ENCODE data around the gene PTPN6. TPM values are rescaled to one million over a fixed set of nuclear protein-coding genes. Genes with fewer than 3 reads are reported as not detected.

The PTPN6 gene
- total and polyA plus RNA-seq, 9 of the 15 experiments (the other 6 are each of a cell fraction or from before 2014, with no cell fraction given): 1.5 to 5.1 (median 3.9) TPM

DNA sequence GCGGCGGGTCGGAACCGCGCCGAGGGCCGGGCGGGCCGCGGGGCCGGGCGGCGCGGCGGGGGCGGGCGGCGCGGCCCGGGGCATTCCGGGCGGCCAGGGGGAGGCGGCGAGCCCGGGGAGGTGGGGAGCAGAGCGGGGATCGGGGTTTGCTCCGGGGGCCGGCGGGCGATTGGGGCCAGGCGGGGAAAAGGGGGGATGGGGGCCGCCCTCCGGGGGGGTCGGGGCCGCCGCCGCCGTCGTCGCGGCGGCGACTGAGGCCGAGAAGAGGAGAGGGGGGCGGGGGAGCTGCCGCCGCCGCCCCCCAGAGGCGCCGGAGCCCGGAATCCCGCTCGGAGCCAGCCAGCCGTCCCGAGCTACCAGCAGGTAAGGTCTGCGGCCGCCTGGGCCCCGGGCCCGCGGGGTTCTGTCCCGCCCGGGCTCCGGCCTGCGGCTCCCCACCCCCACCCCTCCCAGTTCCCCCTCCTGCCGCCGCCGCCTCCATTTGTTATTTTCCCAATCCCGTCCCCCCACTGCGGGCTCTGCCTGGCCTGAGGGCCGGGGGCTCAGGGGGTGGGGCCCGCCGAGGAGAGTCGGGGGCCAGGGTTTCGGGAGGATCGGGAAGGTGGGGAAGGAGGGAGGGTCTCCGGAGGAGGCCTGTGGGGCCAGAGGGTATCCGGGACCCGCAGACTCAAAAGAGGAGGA lies 23.0 kb upstream of the PTPN6 start (continued):
- TF ChIP-seq, protein P1, sequence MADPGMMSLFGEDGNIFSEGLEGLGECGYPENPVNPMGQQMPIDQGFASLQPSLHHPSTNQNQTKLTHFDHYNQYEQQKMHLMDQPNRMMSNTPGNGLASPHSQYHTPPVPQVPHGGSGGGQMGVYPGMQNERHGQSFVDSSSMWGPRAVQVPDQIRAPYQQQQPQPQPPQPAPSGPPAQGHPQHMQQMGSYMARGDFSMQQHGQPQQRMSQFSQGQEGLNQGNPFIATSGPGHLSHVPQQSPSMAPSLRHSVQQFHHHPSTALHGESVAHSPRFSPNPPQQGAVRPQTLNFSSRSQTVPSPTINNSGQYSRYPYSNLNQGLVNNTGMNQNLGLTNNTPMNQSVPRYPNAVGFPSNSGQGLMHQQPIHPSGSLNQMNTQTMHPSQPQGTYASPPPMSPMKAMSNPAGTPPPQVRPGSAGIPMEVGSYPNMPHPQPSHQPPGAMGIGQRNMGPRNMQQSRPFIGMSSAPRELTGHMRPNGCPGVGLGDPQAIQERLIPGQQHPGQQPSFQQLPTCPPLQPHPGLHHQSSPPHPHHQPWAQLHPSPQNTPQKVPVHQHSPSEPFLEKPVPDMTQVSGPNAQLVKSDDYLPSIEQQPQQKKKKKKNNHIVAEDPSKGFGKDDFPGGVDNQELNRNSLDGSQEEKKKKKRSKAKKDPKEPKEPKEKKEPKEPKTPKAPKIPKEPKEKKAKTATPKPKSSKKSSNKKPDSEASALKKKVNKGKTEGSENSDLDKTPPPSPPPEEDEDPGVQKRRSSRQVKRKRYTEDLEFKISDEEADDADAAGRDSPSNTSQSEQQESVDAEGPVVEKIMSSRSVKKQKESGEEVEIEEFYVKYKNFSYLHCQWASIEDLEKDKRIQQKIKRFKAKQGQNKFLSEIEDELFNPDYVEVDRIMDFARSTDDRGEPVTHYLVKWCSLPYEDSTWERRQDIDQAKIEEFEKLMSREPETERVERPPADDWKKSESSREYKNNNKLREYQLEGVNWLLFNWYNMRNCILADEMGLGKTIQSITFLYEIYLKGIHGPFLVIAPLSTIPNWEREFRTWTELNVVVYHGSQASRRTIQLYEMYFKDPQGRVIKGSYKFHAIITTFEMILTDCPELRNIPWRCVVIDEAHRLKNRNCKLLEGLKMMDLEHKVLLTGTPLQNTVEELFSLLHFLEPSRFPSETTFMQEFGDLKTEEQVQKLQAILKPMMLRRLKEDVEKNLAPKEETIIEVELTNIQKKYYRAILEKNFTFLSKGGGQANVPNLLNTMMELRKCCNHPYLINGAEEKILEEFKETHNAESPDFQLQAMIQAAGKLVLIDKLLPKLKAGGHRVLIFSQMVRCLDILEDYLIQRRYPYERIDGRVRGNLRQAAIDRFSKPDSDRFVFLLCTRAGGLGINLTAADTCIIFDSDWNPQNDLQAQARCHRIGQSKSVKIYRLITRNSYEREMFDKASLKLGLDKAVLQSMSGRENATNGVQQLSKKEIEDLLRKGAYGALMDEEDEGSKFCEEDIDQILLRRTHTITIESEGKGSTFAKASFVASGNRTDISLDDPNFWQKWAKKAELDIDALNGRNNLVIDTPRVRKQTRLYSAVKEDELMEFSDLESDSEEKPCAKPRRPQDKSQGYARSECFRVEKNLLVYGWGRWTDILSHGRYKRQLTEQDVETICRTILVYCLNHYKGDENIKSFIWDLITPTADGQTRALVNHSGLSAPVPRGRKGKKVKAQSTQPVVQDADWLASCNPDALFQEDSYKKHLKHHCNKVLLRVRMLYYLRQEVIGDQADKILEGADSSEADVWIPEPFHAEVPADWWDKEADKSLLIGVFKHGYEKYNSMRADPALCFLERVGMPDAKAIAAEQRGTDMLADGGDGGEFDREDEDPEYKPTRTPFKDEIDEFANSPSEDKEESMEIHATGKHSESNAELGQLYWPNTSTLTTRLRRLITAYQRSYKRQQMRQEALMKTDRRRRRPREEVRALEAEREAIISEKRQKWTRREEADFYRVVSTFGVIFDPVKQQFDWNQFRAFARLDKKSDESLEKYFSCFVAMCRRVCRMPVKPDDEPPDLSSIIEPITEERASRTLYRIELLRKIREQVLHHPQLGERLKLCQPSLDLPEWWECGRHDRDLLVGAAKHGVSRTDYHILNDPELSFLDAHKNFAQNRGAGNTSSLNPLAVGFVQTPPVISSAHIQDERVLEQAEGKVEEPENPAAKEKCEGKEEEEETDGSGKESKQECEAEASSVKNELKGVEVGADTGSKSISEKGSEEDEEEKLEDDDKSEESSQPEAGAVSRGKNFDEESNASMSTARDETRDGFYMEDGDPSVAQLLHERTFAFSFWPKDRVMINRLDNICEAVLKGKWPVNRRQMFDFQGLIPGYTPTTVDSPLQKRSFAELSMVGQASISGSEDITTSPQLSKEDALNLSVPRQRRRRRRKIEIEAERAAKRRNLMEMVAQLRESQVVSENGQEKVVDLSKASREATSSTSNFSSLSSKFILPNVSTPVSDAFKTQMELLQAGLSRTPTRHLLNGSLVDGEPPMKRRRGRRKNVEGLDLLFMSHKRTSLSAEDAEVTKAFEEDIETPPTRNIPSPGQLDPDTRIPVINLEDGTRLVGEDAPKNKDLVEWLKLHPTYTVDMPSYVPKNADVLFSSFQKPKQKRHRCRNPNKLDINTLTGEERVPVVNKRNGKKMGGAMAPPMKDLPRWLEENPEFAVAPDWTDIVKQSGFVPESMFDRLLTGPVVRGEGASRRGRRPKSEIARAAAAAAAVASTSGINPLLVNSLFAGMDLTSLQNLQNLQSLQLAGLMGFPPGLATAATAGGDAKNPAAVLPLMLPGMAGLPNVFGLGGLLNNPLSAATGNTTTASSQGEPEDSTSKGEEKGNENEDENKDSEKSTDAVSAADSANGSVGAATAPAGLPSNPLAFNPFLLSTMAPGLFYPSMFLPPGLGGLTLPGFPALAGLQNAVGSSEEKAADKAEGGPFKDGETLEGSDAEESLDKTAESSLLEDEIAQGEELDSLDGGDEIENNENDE (IDR thresholded peaks at IDR 0.05; ENCODE audit: low read depth, low read length): no peak
- TF ChIP-seq, protein P2, sequence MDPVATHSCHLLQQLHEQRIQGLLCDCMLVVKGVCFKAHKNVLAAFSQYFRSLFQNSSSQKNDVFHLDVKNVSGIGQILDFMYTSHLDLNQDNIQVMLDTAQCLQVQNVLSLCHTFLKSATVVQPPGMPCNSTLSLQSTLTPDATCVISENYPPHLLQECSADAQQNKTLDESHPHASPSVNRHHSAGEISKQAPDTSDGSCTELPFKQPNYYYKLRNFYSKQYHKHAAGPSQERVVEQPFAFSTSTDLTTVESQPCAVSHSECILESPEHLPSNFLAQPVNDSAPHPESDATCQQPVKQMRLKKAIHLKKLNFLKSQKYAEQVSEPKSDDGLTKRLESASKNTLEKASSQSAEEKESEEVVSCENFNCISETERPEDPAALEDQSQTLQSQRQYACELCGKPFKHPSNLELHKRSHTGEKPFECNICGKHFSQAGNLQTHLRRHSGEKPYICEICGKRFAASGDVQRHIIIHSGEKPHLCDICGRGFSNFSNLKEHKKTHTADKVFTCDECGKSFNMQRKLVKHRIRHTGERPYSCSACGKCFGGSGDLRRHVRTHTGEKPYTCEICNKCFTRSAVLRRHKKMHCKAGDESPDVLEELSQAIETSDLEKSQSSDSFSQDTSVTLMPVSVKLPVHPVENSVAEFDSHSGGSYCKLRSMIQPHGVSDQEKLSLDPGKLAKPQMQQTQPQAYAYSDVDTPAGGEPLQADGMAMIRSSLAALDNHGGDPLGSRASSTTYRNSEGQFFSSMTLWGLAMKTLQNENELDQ (CRISPR knock-in tag; IDR thresholded peaks at IDR 0.05; ENCODE audit: borderline replicate concordance): no peak
- TF ChIP-seq, protein P3, sequence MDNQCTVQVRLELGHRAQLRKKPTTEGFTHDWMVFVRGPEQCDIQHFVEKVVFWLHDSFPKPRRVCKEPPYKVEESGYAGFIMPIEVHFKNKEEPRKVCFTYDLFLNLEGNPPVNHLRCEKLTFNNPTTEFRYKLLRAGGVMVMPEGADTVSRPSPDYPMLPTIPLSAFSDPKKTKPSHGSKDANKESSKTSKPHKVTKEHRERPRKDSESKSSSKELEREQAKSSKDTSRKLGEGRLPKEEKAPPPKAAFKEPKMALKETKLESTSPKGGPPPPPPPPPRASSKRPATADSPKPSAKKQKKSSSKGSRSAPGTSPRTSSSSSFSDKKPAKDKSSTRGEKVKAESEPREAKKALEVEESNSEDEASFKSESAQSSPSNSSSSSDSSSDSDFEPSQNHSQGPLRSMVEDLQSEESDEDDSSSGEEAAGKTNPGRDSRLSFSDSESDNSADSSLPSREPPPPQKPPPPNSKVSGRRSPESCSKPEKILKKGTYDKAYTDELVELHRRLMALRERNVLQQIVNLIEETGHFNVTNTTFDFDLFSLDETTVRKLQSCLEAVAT (IDR thresholded peaks at IDR 0.05): 0 out of 4 replicates have a peak, but pooled peaks of 1 of the 2 experiments have one; percentile 16
- TF ChIP-seq SRF (CRISPR knock-in tag; IDR thresholded peaks at IDR 0.05) (no peak), ILF3 (IDR thresholded peaks at IDR 0.05; ENCODE audit: borderline replicate concordance) (no peak), RBFOX2 (IDR thresholded peaks at IDR 0.05; ENCODE audit: low read depth, low read length) (0 out of 2 replicates have a peak, but pooled peaks have one; percentile 8), NEUROD1 (IDR thresholded peaks at IDR 0.05; ENCODE audit: borderline replicate concordance, low read depth, low read length, partially characterized antibody) (no peak), ZC3H11A (IDR thresholded peaks at IDR 0.05; ENCODE audit: low read depth, low read length) (no peak), MCM5 (IDR thresholded peaks at IDR 0.05; ENCODE audit: low read depth) (no peak)

All from K562 (cell line).